Progenitor cell of endocrine pancreas (in vitro differentiated cells): Measurements from ENCODE around the gene SREBF2. TPM values are rescaled to one million over a fixed set of nuclear protein-coding genes. Genes with fewer than 3 reads are reported as not detected.

Experiments
- DNase-seq: peaks from one replicate; pipeline ENCODE4 v3.0.0; 2021; ENCODE audit warnings: low spot score; ENCODE audit not compliant: unreplicated experiment
- H3K27ac Mint-ChIP-seq: 2 replicates; pipeline ENCODE4 v1.8.0; 2021; ENCODE audit warnings: mild to moderate bottlenecking, moderate library complexity, mixed read lengths
- H3K27me3 Mint-ChIP-seq: 2 replicates; pipeline ENCODE4 v1.8.0; 2021; ENCODE audit warnings: mixed read lengths
- H3K36me3 Mint-ChIP-seq: 2 replicates; pipeline ENCODE4 v1.8.0; 2022; ENCODE audit warnings: mixed read lengths; ENCODE audit not compliant: insufficient read depth
- H3K4me1 Mint-ChIP-seq: 2 replicates; pipeline ENCODE4 v1.8.0; 2021; ENCODE audit warnings: low read depth, mixed read lengths
- H3K4me3 Mint-ChIP-seq: 2 replicates; pipeline ENCODE4 v1.8.0; 2021; ENCODE audit warnings: low read depth, mild to moderate bottlenecking, moderate library complexity, mixed read lengths
- H3K9me3 Mint-ChIP-seq: 2 replicates; pipeline ENCODE4 v1.8.0; 2021; ENCODE audit warnings: low read depth, mixed read lengths
- total RNA-seq: library from RNA; stranded (reverse); gene quantifications from 2 replicates; pipeline ENCODE4 v1.2.1, GENCODE V29; 2021
- TF ChIP-seq, protein P1 (sequence below): fragments of 200-600 bp; sonication (generic); IDR thresholded peaks from one replicate; pipeline ENCODE4 v1.5.0; 2021; ENCODE audit warnings: antibody characterized with exemption, mild to moderate bottlenecking; ENCODE audit not compliant: unreplicated experiment

SREBF2 gene
- total RNA-seq, 1 donor from 2014 or later = 156 TPM

DNA sequence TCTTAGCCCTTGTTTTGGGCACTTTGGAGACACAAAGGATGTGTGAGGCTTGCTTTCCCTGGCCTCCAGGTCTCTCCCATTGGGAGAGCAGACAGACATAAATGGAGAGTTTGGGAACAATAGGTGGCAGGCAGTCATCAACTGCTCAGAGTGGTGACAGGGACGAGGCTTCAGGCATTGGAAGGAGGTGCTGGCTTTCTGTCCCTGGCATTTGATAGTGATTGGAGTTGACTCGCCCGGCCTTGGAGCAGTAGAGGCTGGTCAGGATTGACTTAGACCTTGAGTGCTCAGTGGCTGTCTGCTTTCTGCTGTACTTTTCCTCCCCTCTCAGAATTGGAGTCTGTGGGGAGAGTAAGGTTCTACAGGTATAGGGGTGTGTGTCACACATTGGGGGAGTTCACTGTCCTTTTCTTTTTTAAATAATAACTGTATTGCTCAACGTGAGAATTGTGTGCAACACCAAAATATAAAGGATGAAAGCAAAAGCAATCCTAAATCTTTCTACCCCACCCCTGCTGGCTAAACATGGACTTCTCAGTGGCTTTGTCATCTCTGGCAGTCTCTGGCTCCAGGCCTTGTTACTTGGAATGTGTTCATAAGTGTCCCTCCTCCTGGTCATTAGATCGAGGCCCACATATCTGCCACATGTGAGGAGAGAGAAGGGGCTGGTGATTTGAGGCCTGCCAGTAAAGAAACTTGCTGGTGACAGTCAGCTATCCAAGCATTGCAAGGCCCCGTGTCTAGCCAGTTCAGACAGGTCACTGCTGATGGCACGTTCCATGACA lies 60.9 kb downstream of the SREBF2 start:
- H3K27me3 Mint-ChIP-seq = no peaks in the 10 kb centered on the region
- no peak for DNase-seq
- TF ChIP-seq, protein P1, sequence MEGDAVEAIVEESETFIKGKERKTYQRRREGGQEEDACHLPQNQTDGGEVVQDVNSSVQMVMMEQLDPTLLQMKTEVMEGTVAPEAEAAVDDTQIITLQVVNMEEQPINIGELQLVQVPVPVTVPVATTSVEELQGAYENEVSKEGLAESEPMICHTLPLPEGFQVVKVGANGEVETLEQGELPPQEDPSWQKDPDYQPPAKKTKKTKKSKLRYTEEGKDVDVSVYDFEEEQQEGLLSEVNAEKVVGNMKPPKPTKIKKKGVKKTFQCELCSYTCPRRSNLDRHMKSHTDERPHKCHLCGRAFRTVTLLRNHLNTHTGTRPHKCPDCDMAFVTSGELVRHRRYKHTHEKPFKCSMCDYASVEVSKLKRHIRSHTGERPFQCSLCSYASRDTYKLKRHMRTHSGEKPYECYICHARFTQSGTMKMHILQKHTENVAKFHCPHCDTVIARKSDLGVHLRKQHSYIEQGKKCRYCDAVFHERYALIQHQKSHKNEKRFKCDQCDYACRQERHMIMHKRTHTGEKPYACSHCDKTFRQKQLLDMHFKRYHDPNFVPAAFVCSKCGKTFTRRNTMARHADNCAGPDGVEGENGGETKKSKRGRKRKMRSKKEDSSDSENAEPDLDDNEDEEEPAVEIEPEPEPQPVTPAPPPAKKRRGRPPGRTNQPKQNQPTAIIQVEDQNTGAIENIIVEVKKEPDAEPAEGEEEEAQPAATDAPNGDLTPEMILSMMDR = no peak
- peaks cover 21% of the 10 kb centered on the region for H3K36me3 Mint-ChIP-seq
- no peak overlapping the region for H3K4me3 Mint-ChIP-seq
- H3K9me3 Mint-ChIP-seq = no peaks in the 10 kb centered on the region
- H3K27ac Mint-ChIP-seq = no peak overlapping the region
- no peaks in the 10 kb centered on the region for H3K4me1 Mint-ChIP-seq

DNA sequence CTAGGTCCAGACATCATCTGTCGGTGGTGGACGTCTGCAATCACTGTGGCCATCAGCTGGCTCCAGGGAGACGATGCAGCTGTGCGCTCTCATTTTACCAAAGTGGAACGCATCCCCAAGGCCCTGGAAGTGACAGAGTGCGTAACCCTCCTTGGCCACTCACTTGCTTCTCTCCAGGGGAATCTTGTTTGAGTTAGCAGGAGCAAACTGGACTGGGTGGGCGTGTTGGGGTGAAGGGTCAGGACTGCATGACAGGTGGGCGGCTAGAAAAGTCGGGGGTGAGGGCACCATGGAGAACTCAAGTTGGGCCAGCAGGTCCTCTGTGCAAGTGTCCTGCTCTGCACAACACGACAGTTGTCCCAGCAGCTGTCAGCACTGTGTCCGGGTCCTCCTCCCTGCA lies 65.7 kb downstream of the SREBF2 start:
- Mint-ChIP-seq H3K4me3 (no peak overlapping the region), H3K4me1 (no peaks in the 10 kb centered on the region), H3K9me3 (no peaks in the 10 kb centered on the region), H3K27me3 (no peaks in the 10 kb centered on the region), H3K27ac (no peak overlapping the region), H3K36me3 (peaks cover 6% of the 10 kb centered on the region)
- TF ChIP-seq, protein P1 = no peak
- DNase-seq = no peak

DNA sequence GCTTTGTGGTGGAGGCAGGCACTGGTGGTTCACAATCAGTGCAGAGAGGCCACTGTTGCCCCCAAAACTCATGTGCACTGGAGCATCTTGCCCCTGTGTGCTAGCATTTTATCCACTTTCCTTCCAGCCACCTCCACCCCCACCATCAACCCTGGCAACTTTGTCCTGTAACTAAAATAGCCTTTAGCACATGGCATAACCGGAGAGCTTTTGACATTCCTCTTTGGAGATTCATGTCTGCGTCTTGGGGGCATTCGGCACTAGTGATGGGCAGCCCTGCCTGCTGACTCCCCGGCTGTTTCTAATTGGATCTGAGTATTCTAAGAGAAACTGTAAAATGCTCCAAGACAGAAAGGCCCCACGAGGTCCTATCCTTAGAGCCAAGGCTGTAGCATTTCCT lies 66.2 kb downstream of the SREBF2 start:
- Mint-ChIP-seq H3K27ac (no peak overlapping the region), H3K4me1 (no peaks in the 10 kb centered on the region), H3K27me3 (no peaks in the 10 kb centered on the region), H3K9me3 (no peaks in the 10 kb centered on the region), H3K4me3 (no peak overlapping the region), H3K36me3 (peaks cover 8% of the 10 kb centered on the region)
- no peak for DNase-seq
- TF ChIP-seq, protein P1 = no peak

DNA sequence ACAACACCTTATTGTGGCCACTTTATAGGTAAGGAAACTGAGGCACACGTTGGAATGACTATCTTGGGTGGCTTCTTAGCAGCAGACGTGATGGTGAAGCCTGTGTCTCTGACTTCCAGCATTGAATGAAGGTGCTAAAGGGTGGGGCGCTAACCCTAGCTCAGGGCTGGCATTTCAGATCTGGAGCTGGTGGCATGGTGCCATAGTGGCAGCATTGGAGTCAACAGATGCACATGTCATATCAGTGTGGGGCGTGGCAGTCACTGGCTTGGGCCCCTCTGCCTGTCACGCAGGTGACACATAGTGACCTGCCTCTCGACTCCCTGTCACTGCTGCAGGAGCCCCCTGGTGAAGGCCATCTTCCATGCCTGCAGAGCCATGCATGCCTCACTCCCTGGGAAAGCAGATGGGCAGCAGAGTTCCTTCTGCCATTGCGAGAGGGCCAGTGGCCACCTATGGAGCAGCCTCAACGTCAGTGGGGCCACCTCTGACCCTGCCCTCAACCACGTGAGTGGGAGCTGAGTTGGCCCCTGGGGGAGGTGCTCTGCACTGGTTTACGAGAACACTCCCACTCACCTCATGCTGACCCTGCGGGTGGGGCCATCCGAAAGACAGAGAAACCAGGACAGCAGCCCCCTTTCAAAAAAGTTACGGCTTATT lies 67.2 kb downstream of the SREBF2 start:
- H3K4me3 Mint-ChIP-seq = no peak overlapping the region
- no peaks in the 10 kb centered on the region for H3K9me3 Mint-ChIP-seq
- no peak overlapping the region for H3K27ac Mint-ChIP-seq
- no peaks in the 10 kb centered on the region for H3K27me3 Mint-ChIP-seq
- H3K36me3 Mint-ChIP-seq = peaks cover 10% of the 10 kb centered on the region
- TF ChIP-seq, protein P1 = no peak
- H3K4me1 Mint-ChIP-seq = no peaks in the 10 kb centered on the region
- DNase-seq = no peak

DNA sequence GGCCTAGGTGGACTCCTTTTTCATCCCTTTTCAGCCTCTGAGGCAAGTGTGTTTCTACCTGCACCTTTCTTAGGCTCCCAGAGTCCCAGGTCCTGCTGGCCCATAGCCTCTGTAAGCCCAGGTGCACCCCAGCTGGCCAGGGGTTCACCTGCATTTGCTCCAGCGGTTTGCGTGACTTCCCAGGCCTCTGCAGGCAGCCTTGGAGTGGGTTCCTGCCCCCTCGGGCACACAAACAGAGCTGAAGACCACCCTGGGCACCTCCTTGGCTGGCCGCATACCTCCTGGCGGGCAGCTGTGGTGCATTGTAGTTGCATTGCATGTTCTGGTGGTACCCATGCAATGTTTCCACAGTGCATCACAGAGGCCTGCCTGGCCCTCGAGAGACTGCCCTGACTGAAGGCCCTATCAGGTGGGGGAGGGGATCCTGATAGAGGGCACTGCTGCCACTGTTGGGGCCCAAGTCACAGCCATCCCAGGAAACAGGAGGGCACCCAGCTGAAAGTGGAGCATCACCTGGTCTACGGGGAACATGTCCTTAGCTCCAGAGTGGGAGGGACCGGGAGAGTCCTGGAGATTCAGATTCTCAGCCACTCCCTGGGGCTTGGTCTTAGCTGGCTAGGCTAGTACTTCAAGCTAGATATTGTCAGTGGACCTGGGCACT lies 67.9 kb downstream of the SREBF2 start:
- Mint-ChIP-seq H3K27ac (no peak overlapping the region), H3K9me3 (no peaks in the 10 kb centered on the region), H3K27me3 (no peaks in the 10 kb centered on the region), H3K36me3 (peaks cover 12% of the 10 kb centered on the region), H3K4me3 (no peak overlapping the region), H3K4me1 (no peaks in the 10 kb centered on the region)
- TF ChIP-seq, protein P1 = no peak
- no peak for DNase-seq
